GM21619 (cell line): ENCODE data around the gene EPB41.

Source experiments
- ATAC-seq: cut with Tn5 transposase; IDR thresholded peaks from one replicate; pipeline ENCODE4 v1.9.1; 2021; ENCODE audit not compliant: unreplicated experiment

Gene EPB41

DNA sequence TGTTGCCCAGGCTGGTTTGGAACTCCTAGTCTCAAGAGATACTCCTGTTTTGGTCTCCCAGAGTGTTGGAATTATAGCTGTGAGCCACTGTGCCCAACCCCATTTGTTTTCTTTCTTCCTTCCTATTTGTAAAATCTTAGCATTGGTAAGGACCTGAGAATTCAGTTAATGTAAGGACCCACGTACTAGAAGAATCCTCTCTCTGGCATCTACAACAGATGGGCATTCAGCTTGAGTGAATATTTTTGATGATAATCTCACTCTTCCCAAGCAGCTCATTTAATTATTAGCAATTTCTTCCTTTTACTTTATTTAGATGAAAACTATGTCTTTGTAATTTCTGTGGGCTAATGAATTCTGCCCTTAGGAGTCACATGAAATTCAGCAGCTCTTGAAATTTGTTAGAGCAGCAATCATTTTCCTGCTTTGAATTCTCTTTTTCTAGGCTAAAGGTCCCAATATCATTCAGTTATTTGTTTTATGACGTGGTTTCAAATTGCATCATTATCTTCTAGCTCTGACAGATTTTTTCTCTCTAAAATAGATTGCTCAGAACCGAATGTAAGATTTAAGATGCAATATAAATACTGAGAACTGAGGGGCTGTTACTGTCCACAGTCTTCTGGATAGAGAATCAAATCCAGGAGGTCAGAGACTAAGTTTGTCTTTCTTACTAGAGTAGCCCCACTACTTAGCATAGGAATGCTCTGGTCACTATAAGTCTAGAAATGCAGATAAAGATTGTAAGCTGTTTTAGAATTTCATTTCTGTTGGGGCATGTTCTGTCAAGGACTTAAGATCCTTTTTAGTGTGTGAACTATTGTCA is 59.4 kb downstream of the EPB41 start:
- no peak for ATAC-seq

DNA sequence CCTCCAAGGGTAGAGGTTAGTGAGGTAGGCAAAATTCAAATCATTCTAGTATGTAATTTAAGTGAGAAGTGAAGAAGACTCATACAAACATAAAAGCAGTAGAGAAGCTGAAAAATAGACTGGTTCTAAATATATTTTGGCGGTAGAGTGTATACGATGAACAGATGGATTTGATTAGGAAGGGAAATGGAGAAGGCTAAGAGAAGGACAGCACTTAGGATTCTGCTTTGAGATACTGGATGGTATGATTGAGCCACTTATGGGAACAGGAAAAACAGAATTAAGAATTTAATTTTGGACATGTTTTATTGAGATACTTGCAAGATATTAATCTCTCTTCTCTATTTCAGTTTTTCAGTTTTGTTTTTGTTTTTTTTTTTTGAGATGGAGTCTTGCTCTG is 60.1 kb downstream of the EPB41 start:
- ATAC-seq = no peak

DNA sequence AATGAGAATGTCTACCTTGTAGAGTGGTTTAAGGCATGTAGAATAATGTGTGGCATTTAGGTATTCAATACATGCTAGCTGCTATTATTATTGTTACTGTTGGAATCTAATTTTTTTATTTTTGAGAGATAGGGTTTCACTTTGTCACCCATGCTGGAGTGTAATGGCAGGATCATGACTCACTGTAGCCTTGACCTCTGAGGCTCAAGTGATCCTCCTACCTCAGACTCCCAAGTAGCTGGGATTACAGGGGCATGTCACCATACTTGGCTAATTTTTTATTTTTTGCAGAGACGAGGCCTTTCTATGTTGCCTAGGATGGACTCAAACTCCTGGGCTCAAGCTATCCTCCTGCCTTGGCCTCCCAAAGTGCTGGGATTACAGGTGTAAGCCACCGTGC is 61.9 kb downstream of the EPB41 start:
- no peak for ATAC-seq

DNA sequence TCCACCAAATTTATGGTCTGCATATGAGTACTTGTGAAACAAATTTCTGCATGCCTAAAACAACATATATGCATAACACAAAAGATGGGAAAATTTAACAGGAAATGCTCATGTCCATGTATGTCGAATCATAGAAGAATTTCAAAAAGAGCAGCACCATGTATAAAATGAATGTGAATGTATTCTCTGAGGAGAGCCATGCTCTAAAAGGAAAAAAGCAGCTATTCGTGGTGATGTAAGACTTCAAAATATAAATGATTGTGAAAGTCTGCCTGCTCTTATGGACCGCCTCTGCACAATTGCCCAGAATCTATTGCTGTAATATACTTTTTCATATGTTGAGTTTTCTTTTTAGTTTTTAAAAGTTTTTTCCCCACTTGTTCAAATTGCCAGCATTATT is 66.8 kb downstream of the EPB41 start:
- ATAC-seq = no peak

DNA sequence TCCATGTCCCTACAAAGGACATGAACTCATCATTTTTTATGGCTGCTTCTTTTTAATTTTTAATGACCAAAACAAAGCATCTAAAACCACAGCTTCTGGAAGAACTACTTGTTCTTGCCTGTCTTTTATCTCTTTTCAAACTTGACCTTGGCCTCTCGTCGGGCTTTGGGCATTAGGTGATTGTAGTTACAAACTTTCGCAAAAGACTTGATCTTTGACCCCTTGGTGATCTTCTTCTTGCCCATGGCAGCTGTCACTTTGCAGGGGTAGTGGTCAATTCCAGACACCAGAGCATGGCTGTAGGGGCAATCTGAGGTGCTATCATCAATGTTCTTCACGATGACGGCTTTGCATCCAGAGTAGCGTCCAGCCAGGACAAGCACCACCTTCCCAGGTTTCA is 67.8 kb downstream of the EPB41 start:
- no peak for ATAC-seq

DNA sequence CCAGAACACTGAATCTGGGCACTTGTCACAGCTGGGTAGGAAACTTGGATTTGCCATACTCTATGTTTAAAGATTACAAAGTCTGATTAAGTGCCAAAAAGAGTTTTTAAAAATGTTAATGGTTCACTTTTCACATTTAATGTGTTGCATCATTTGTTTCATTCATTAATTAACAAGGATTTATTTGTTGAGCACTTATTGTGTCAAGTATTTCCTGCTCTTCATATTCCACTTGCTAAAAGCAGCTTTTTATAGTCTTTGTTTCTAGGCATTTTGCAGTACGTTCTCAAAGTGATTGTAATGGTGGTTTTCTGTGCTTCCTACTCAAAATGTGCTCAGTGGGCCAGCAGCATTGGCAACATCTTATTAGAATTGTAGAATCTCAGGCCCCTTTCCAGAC is 68.7 kb downstream of the EPB41 start:
- no peak for ATAC-seq

DNA sequence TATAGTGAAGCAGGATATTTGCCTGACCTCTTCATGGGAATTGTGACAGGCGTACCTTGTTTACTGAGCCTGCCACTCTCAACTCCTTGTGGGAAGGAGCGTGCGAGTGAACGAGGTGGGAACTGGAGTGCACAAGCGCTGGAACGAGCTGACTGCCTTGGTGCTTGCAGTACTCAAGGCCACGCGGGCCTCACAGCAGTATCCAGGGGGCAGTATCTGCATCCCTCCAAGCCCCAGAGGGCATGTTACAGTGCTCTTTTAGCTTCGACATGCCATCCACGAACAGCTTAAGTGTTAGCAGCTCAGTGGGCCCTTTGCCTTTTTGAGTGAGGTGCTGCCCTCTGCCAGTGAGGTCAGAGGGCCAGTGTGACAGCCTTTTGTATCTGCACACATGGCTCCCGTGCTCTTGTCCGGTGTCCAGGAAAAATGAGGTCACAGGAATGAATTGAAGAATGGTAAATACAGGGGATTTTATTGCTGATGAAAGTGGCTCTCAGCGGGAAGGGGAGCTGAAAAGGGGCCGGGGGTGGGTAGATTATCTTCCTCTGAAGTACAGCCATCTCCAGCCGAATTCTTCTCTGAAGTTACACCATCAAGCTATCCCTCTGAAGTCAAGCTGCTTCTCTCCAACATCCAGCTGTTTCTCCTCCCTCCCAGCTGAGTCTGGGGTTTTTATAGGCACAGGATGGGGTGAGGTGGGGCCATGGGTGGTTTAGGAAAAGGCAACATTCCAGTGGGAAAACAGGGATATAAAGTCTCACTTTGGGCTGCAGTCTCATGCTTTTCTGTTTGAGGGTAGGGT is 69.3 kb downstream of the EPB41 start:
- no peak for ATAC-seq

DNA sequence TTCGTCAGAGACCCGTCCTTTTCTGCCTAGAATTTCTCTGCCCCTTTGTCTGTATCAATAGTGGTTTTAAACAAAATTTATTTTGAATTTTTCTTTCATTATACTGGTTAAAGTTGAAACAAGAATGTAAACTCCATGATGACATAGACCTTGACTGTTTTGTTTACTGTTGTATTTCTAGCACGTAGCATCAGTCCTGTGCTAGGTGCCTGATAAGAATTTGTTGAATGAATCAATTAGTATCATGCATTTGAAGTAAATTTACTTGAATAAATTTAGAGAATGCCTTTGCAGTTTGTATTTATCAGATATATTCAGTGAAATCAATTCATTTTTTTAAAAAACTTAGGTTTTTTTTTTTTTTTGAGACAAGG is 69.9 kb downstream of the EPB41 start:
- ATAC-seq = no peak

DNA sequence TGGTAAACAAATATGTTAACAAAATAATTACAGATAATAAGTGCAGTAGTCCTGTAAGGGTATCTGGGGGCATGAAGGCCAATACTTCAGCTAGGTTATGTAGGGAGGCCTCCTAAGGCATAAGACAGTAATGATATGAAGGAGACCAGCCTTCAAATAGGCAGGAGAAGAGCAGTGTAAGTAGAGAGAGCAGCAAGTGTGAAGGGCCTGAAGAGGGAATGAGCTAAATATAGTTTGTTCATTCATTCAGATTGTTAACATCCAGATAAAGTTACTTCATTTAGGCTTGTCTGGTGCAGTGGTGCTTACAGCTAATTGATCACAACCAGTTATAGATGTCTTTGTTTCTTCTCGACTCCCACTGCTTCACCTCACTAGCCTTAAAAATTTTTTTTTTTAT is 71.1 kb downstream of the EPB41 start:
- no peak for ATAC-seq

DNA sequence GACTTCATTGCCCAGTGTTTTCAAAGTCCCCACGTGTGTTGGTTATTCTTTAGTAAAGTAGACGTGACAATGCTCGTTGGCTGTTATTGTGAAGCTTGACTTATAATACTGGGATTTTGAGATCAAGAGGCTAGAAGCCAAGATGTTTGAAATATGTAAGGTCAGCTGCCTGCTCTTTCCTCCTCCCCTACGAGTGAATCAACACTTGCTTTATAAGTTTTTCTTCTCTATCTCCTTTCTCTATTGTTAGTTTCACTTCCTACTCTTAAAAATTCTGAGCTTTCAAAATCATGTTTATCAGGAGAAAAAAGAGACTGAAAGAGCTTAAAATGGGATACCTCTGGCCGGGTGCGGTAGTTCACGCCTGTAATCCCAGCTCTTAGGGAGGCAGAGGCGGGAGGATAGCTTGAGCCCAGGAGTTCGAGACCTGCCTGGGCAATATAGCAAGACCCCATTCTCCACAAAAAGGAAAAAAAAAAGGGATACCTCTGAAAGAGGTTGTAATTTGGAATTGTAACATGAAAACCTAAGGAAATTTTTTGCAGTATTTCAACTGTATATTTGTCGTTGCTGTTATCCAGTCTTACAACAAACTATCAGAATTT is 72.0 kb downstream of the EPB41 start:
- ATAC-seq = no peak

DNA sequence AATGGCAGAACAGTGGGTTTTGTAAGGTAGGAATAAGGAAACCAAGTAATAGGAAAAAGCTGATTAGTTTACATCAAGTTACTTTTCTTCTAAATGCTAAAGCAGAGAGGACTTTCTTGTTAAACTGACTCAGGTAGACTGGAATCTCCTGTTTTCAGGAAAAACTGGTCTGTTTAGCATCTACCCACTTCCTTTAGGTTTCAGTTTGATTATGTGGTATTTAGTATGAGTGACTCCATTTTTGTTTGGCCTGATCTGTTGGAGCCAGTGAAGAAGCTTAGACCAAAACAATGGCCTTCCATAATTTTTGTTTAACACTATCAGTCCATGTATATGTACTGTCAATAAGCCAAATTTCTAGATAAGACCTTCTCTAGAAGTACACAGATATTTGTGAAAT is 88.4 kb downstream of the EPB41 start:
- ATAC-seq = no peak

DNA sequence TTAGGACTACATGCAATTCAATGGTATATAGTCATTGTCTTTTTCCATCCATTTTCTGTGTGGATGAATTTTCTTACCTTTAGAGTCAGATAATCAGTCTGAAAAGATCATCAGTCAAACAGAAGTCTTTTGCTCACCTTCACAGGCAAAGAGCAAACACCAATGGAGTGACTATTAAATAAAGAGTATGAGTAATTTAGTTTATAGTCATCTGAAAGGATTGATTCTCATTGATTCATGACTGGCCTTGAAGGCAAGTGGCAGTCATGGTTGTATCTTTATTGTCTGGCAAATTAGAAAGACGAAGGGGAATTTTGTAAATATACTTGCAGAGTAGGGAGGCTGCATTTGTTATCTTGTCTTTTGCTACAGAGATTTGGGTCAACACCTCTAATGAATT is 89.9 kb downstream of the EPB41 start:
- no peak for ATAC-seq

DNA sequence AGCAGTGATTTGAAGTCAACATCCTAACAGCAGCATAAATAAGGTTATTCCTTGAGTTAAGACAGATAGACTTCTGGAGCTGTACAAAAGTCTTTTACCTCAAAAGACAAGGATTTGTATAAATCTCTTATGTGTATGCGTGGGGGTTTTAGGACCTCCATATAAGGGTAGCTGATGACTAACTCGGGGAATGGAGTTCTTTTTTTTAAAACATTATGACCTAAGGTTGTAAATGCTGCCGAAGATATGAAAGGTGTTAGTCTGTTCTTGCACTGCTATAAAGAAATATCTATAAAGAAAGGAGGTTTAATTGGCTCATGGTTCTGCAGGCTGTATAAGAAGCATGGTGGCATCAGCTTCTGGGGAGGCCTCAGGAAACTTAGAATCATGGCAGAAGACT is 90.4 kb downstream of the EPB41 start:
- no peak for ATAC-seq

DNA sequence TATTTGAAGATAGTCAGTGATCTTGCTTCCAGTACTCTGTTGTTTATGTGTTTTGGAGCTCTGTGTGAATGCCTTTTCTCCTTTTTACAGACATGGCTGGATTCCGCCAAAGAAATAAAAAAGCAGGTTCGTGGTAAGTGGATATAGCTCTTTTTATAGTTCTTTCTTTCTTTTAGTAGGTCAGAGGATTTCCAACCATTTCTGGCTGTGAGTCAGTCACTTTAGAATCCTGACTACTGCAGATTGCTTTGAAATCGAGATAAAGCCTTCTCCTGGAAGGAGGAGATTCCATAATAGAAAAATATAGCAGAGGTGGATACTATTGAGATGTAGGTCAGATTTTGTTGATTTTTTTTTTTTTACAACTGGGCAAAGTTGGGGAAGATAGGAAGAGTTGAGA is 97.4 kb downstream of the EPB41 start:
- ATAC-seq = no peak

DNA sequence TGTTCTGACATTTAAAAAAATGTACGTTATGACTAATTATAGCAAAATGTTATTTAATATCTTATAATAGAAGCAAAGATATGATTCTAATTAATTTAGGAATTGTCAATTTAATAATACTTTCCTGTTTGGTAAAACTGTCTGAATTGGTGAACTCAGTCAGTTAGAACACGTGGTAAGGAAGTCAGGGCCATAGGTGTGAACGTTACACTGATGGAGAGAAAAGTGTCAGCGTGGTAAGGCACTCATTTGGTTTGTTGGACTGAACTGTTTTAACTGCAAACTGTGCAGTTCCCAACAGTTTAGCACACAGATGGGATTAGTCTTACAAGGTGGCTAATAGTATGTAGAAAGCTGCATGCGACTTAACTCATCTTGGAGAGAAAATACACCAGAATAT is 102.9 kb downstream of the EPB41 start:
- no peak for ATAC-seq

DNA sequence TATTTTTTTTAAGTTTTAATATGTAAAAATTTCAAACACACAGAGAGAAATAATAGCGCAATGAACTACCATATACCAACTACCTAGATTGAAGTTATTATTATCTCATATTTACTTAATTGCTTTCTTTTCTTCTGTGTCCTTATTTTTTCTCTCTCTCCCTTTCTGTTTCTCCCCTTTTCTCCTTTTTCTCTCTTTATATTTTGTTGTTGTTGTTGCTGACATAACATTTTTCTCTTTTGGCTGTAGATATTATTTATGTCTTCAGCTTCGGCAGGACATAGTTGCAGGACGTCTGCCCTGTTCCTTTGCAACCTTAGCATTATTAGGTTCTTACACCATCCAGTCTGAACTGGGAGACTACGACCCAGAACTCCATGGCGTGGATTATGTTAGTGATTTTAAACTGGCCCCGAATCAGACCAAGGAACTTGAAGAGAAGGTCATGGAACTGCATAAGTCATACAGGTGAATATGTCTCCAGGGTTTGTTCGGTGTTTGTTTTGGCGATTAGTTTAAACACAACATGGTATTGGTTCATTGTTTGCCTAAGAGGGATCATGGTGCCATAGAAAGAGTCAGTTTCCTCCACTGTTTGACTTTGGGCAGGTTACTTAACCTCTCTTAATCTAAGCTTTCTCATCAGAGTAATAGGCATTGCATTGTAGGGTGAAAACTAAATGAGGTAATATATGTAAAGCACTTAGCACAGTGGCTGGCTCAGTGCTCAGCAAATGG is 103.8 kb downstream of the EPB41 start:
- ATAC-seq = no peak

DNA sequence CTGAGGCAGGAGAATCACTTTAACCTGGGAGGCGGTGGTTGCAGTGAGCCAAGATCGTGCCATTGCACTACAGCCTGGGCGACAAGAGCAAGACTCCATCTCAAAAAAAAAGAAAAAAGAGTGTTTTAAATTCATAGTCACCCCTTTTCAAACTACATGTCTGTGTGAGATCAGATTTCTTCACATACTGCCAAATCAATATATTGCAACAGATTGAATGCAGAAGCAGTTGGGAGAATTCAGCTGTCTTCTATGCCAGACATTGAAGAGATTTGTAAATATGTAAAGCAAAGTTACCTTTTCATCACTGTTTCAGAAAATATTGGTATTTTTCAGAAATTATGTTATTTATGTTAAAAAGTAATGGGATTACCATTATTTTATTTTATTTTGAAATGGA is 108.3 kb downstream of the EPB41 start:
- ATAC-seq = no peak

DNA sequence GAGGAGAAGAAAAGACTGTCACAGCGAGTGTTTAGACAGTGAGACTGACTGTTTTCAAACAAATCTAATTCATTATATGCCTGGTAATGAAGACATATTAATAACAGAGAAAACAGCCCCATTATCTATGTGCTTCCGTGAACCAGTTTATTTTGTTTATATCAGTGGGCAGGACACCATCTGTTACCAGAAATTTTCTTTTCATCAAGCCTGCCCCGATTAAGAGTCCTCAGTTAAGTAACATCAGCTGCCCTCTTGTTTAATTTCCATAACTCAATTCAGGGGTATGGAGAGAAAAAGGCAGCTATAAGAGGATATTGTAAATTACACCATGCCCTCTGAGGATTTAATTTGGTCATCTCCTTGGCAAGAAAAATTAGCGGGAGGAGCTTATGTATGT is 115.3 kb downstream of the EPB41 start:
- no peak for ATAC-seq

DNA sequence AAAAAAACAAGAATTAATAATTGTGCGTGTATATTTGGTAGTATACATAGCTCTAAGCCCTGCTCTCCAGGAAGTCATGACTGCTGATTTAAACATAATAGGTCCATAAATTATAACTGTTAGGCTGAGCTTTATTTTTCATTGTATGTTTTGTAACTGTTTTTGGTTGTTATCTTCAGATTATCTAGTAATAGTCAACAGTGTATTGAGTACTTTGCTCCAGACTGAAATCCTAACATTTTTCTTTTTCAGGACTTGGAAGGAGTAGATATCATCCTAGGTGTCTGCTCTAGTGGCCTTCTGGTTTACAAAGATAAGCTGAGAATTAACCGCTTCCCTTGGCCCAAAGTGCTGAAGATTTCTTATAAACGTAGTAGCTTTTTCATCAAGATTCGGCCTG is 118.5 kb downstream of the EPB41 start:
- no peak for ATAC-seq

DNA sequence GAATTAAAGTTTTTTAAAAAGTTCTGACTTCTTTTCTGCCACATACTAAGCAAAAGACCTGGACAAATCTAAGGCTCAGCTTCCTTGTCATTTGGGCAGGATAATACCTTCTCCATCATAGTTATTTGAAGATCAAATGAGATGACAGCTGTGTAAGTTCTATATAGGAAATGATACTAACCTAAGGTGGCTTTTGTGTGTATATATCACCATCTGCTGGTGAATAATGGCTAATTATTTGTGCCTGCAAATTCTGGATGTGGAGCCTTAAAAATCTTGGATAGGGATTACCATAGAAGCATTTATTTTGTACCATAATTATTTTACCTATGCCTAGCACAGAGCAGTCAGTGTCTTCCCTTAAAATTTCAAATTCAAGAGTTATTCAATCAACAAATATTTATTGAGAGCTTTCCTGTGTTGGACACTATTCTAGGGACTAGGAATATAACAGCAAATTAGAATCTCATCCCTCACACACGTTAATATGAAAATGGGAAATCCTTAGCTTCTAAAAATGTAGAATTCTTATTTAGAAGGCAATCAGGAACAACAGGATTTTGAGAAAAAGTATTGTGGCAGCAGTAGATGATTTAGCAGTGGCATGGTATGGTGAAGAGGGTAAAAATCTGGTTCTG is 119.6 kb downstream of the EPB41 start:
- no peak for ATAC-seq
